Pancreas (tissue), 10 donors: Measurements from ENCODE around the gene NUP210. TPM values are rescaled to one million over a fixed set of nuclear protein-coding genes. Genes with fewer than 3 reads are reported as not detected.

Experiments used
- ATAC-seq, 4 donors: fragments of 200-7000 bp; cut with Tn5 transposase; one replicate each; pipeline versions ENCODE4 v1.8.0 to v1.9.1; 2020; ENCODE audit warnings: mild to moderate bottlenecking in 4 of 4, moderate library complexity in 4 of 4
- DNase-seq, 6 donors: peaks; one replicate each; pipeline ENCODE4 v3.0.0-alpha.2; 2020
- FAIRE-seq: peaks from 2 replicates; lab custom pipeline; 2012; peaks lifted over from hg19 to GRCh38; lab: Jason Lieb, UNC
- H3K27ac ChIP-seq, 4 donors: fragments of 200-600 bp; sonication (generic); 1 replicate in 3 of 4; 2 replicates in 1 of 4; pipeline versions ENCODE4 v1.5.0 to v1.8.0; 2020
- H3K27me3 ChIP-seq, 4 donors: fragments of 200-600 bp; one replicate each; pipeline ENCODE4 v1.8.0; 2021
- H3K36me3 ChIP-seq, 3 donors: fragments of 200-600 bp; sonication (generic) in 1 of 3; one replicate each; pipeline versions ENCODE4 v1.5.0 to v1.8.0; 2020 to 2021
- H3K4me1 ChIP-seq, 3 donors: fragments of 200-600 bp; one replicate each; pipeline ENCODE4 v1.8.0; 2021
- H3K4me3 ChIP-seq, 4 donors: fragments of 200-600 bp; sonication (generic) in 2 of 4; one replicate each; pipeline versions ENCODE4 v1.5.0 to v1.8.0; 2020 to 2021
- H3K9me3 ChIP-seq, 4 donors: fragments of 200-600 bp; one replicate each; pipeline ENCODE4 v1.8.0; 2021
- CTCF ChIP-seq, 4 donors: fragments of 200-600 bp; sonication (generic) in 3 of 4; IDR thresholded peaks; one replicate each; pipeline versions ENCODE4 v1.5.0 to v1.8.0; 2021; ENCODE audit warnings: antibody characterized with exemption in 4 of 4
- WGBS, 2 donors: extraction: QIAGEN DNeasy Blood & Tissue Kit; methylation state at CpG; one replicate each; pipeline ENCODE4 v1.1.7; 2013; 5-methylcytosine and 5-hydroxymethylcytosine counted together
- intact Hi-C, 3 donors: fragments of 100-400 bp; cut with DNase I; formaldehyde crosslinking; loops; one replicate each; pipeline versions ENCODE4 v1.11.1 to v1.14.2; 2022
- polyA plus RNA-seq, 2 donors: library from polyadenylated mRNA; stranded (reverse); fragments of 200-250 nt; gene quantifications; one replicate each; pipeline ENCODE4 v1.2.3, GENCODE V29; 2013
- total RNA-seq, 6 donors: library from RNA; stranded (reverse); fragmentation: NEBNext Ultra II Directional in 4 of 6; extraction: Animal tissue kit (Norgen Biotek cat#: 25700) in 4 of 6; gene quantifications; one replicate each; pipeline versions ENCODE4 v1.2.1 to v1.2.4, GENCODE V29; 2021 to 2023
- donor health status: healthy with polysubstance abuse.
- donor health status: DM: no; HTN: no; CAD: no; lungs with moderate emphysema.
- donor health status: DM: no; HTN: no; CAD: no.
- donor health status: control.
- donor health status: control.
- donor health status: Bipolar disorder and iron deficiency.
- donor health status: DM: yes; HTN: yes; CAD: no.
- donor health status: DM: no; HTN: no; CAD: no.
- donor health status: DM: no; HTN: no; CAD: no.
- donor health status: DM: yes; HTN: yes; CAD: no.

The NUP210 gene
- total and polyA plus RNA-seq, 8 donors: 7.6 to 12.5 (median 9.8) TPM

- WGBS, 2 donors: 90 to 95% methylated on average over 5 of the region's 5 CpGs
- ATAC-seq: no peak
- no peaks in the 10 kb centered on the region for H3K27me3 ChIP-seq
- no peaks in the 10 kb centered on the region for H3K4me1 ChIP-seq
- intact Hi-C loops: loop anchor here in 1 of 3 donors (10.0 kb wide), 1 partner anchor 155 kb away; no protein-coding TSS in a partner anchor
- no peak for FAIRE-seq
- TF ChIP-seq CTCF (IDR thresholded peaks at IDR 0.05): no peak
- no peak for DNase-seq
- H3K9me3 ChIP-seq: no peaks in the 10 kb centered on the region
- no peaks in the 10 kb centered on the region for H3K36me3 ChIP-seq
- H3K27ac ChIP-seq: no peak overlapping the region
- no peak overlapping the region for H3K4me3 ChIP-seq
Measured at GRCh38 chr3:13269711-13270378, 150.3 kb downstream of the NUP210 start.

GRCh38 chr3:13268961-13269441 lies 151.1 kb downstream of the NUP210 start:
- H3K36me3 ChIP-seq: no peaks in the 10 kb centered on the region
- WGBS, 2 donors: 76 to 81% methylated on average over 11 of the region's 11 CpGs
- ATAC-seq (no peak), FAIRE-seq (no peak), DNase-seq (no peak)
- TF ChIP-seq CTCF (IDR thresholded peaks at IDR 0.05): no peak
- H3K4me1 ChIP-seq: no peaks in the 10 kb centered on the region
- intact Hi-C loops: no loop called here
- H3K4me3 ChIP-seq: no peak overlapping the region
- no peak overlapping the region for H3K27ac ChIP-seq
- H3K9me3 ChIP-seq: no peaks in the 10 kb centered on the region
- H3K27me3 ChIP-seq: no peaks in the 10 kb centered on the region

- no peak for FAIRE-seq
- WGBS, 2 donors: 93 to 100% methylated on average over 2 of the region's 2 CpGs
Measured at GRCh38 chr3:13268120-13268519, 152.0 kb downstream of the NUP210 start.

GRCh38 chr3:13266651-13267362 lies 153.3 kb downstream of the NUP210 start:
- intact Hi-C loops: no loop called here
- no peaks in the 10 kb centered on the region for H3K27me3 ChIP-seq
- no peaks in the 10 kb centered on the region for H3K4me1 ChIP-seq
- no peaks in the 10 kb centered on the region for H3K36me3 ChIP-seq
- TF ChIP-seq CTCF (IDR thresholded peaks at IDR 0.05): no peak
- no peak for FAIRE-seq
- H3K9me3 ChIP-seq: no peaks in the 10 kb centered on the region
- H3K27ac ChIP-seq: no peak overlapping the region
- DNase-seq: no peak
- WGBS, 2 donors: 88 to 90% methylated on average over 14 of the region's 14 CpGs
- no peak for ATAC-seq
- H3K4me3 ChIP-seq: no peak overlapping the region

More at GRCh38 chr3:13268120-13268519, 152.0 kb downstream of the NUP210 start:
- DNase-seq (no peak), ATAC-seq (no peak)
- Histone ChIP-seq H3K36me3 (no peaks in the 10 kb centered on the region), H3K4me1 (no peaks in the 10 kb centered on the region), H3K27ac (no peak overlapping the region), H3K4me3 (no peak overlapping the region), H3K27me3 (no peaks in the 10 kb centered on the region), H3K9me3 (no peaks in the 10 kb centered on the region)
- no peak for TF ChIP-seq CTCF (IDR thresholded peaks at IDR 0.05)
- intact Hi-C loops: no loop called here

Other genes with a start within 250 kb of the NUP210 start
- 10 to 100 TPM; 22.0 to 40.3 (median 27.4) TPM for gene HDAC11, start 60.0 kb upstream of the NUP210 start, total RNA-seq
- 10 to 100 TPM; 20.4 to 26.6 TPM for gene HDAC11, start 60.0 kb upstream of the NUP210 start, polyA plus RNA-seq
- 10 to 100 TPM in 3 of 6 donors, 1 to 10 TPM in 3; 3.1 to 21.8 (median 10.3) TPM for gene FBLN2, start 128.8 kb upstream of the NUP210 start, total RNA-seq
- gene FBLN2, start 128.8 kb upstream of the NUP210 start, polyA plus RNA-seq: 1 to 10 TPM; 2.4 to 4.4 TPM